SK-N-SH treated with all-trans-retinoic acid at 6 μM for 48 hours (cell line): ENCODE results near the gene LAMB3.

ENCODE experiments used
- BACH2 ChIP-seq: fragments of 250-450 bp; sonication (Bioruptor Pico); IDR thresholded peaks from 2 replicates; pipeline ENCODE4 v1.9.0; 2021; ENCODE audit warnings: mild to moderate bottlenecking, borderline replicate concordance
- OSR1 ChIP-seq: fragments of 250-450 bp; sonication (Bioruptor Pico); IDR thresholded peaks from 2 replicates; pipeline ENCODE4 v1.8.0; 2022; ENCODE audit warnings: moderate library complexity, mild to moderate bottlenecking, inconsistent platforms
- TCF4 ChIP-seq: fragments of 250-450 bp; sonication (Bioruptor Pico); IDR thresholded peaks from 2 replicates; pipeline ENCODE4 v1.8.0; 2021; ENCODE audit warnings: mild to moderate bottlenecking, moderate library complexity, borderline replicate concordance
- ZFP30 ChIP-seq: fragments of 450-650 bp; formaldehyde crosslinking; IDR thresholded peaks from 2 replicates; pipeline ENCODE4 v1.5.0; 2022; ENCODE audit warnings: mild to moderate bottlenecking, moderate library complexity
- ZNF565 ChIP-seq: fragments of 450-650 bp; formaldehyde crosslinking; conservative IDR thresholded peaks from 2 replicates; pipeline ENCODE4 v1.5.0; 2020; ENCODE audit warnings: low read depth, mild to moderate bottlenecking, moderate library complexity
- TF ChIP-seq, protein P1 (sequence below): fragments of 250-450 bp; sonication (Bioruptor Pico); IDR thresholded peaks from 2 replicates; pipeline ENCODE4 v1.5.1; 2020; ENCODE audit warnings: low read depth, mild to moderate bottlenecking, moderate library complexity

DNA sequence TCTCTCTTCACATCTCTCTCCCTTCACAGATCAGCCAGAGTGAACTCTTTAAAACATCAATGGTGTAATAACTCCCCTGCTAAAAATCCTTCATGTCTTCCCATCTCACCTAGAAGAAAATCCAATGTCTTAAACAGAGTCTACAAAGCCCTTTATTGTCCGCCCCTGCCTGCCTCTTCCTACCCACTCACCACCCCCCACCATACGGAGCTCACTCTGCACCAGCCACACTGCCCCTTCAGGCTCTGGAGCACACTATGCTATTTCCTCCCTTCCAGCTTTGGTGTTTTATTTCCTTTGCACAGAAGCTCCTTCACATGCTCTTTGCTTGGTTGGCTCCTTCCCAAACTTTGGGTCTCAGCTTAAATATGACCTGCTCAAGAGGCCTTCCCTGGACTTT lies 58.5 kb downstream of the LAMB3 start:
- TF ChIP-seq ZNF565 (CRISPR knock-in tag) = no peak
- no peak for TF ChIP-seq OSR1 (CRISPR knock-in tag)
- TF ChIP-seq TCF4 = no peak
- TF ChIP-seq, protein P1, sequence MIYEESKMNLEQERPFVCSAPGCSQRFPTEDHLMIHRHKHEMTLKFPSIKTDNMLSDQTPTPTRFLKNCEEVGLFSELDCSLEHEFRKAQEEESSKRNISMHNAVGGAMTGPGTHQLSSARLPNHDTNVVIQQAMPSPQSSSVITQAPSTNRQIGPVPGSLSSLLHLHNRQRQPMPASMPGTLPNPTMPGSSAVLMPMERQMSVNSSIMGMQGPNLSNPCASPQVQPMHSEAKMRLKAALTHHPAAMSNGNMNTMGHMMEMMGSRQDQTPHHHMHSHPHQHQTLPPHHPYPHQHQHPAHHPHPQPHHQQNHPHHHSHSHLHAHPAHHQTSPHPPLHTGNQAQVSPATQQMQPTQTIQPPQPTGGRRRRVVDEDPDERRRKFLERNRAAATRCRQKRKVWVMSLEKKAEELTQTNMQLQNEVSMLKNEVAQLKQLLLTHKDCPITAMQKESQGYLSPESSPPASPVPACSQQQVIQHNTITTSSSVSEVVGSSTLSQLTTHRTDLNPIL (CRISPR knock-in tag) = no peak
- TF ChIP-seq BACH2 (CRISPR knock-in tag) = no peak
- TF ChIP-seq ZFP30 (CRISPR knock-in tag) = no peak
